Mammary epithelial cell (primary cell): ENCODE measurements around the gene YAP1.

Experiments
- CTCF ChIP-seq, 2 donors: IDR thresholded peaks in 1 of 2; conservative IDR thresholded peaks in 1 of 2; 2 replicates each; pipeline ENCODE4 v1.5.1; 2011 to 2012; ENCODE audit warnings: inconsistent platforms in 2 of 2, low read length in 2 of 2, mild to moderate bottlenecking in 2 of 2, control low read depth in 1 of 2, low read depth in 1 of 2; ENCODE audit not compliant: insufficient read depth in 1 of 2; ENCODE audit errors: extremely low read depth in 1 of 2
- EZH2 ChIP-seq: IDR thresholded peaks from 2 replicates; pipeline ENCODE4 v1.6.1; 2012; ENCODE audit warnings: low read length, inconsistent platforms, borderline replicate concordance

DNA sequence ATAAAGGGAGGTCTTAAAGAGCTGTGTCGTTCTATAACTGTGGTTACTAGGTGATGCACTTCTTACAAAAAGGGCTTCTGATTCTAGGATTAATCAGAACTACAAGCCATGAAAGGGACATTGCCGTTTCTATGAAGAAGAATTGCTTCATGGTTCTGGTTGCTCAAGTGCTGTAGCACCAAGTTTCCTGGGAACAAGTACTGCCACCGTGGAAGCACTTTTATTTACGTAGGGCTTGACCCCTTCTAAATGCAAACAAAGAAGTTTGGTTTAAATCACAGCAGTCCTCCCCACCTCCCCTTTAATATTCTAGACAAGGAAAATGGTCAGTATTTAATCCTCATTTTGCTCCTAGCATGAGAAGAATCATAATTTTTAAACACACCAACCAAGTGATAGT, 9.8 kb downstream of the YAP1 start:
- TF ChIP-seq CTCF (conservative IDR thresholded peaks at IDR 0.05 in 1 of 2, IDR thresholded peaks at IDR 0.05 in 1 of 2; ENCODE audit: extremely low read depth in 1 of 2, insufficient read depth in 1 of 2, low read depth in 1 of 2, low read length in 2 of 2), result no peak
- TF ChIP-seq EZH2, result no peak
